ENCODE data around the gene MPZL3.

DNA sequence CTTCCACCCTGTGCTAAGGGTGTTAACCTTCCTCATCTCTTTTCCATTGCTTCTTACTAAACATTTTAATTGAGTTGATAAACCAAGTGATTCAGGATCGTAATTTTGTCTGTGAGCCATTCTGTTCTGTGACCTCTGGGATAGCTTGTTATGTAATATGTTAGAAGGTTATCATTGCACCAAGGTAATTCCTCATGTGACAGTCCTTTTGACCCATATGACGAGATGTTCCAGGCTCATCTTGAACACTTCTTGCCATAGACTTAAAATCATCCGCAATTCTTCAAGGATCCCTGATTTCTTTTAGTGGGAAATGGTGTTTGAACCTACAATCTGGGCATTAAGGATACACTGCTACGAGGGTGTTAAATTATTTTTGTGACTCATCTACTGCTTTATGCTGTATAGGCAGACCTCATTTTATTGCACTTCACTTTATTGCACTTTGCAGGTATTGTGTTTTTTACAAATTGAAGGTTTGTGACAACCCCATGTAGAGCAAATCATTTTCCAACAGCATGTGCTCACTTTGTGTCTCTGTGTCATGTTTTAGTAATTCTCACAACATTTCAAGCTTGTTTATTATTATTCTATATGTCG lies 31.0 kb upstream of the MPZL3 start:
- TF ChIP-seq, protein P1, sequence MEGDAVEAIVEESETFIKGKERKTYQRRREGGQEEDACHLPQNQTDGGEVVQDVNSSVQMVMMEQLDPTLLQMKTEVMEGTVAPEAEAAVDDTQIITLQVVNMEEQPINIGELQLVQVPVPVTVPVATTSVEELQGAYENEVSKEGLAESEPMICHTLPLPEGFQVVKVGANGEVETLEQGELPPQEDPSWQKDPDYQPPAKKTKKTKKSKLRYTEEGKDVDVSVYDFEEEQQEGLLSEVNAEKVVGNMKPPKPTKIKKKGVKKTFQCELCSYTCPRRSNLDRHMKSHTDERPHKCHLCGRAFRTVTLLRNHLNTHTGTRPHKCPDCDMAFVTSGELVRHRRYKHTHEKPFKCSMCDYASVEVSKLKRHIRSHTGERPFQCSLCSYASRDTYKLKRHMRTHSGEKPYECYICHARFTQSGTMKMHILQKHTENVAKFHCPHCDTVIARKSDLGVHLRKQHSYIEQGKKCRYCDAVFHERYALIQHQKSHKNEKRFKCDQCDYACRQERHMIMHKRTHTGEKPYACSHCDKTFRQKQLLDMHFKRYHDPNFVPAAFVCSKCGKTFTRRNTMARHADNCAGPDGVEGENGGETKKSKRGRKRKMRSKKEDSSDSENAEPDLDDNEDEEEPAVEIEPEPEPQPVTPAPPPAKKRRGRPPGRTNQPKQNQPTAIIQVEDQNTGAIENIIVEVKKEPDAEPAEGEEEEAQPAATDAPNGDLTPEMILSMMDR (IDR thresholded peaks at IDR 0.05; ENCODE audit: insufficient read depth, low read depth, low read length), result no peak
- no peak for TF ChIP-seq EZH2 (IDR thresholded peaks at IDR 0.05; ENCODE audit: insufficient read depth, low read length)

Data from astrocyte (in vitro differentiated cells and primary cell).